DOHH2 (cell line): Measurements from ENCODE around the gene MRPS7.

Source experiments
- CTCF ChIP-seq: fragments of 200-600 bp; sonication (generic); IDR thresholded peaks from one replicate; pipeline ENCODE4 v1.5.1; 2014; ENCODE audit warnings: antibody characterized with exemption, mild to moderate bottlenecking, low read depth, low read length; ENCODE audit not compliant: poor library complexity, severe bottlenecking
- EZH2phosphoT487 ChIP-seq: fragments of 200-600 bp; sonication (generic); IDR thresholded peaks from 2 replicates; pipeline ENCODE4 v1.6.1; 2017; ENCODE audit warnings: borderline replicate concordance, mild to moderate bottlenecking, antibody characterized with exemption, low read length, moderate library complexity, mixed read lengths

- TF ChIP-seq CTCF (no peak), EZH2phosphoT487 (no peak)
These were observed 25.5 kb downstream of the MRPS7 start for GRCh38 chr17:75287221-75287620.
